OCI-LY3 (cell line): ENCODE data around the gene INF2.

Source experiments
- EZH2phosphoT487 ChIP-seq: fragments of 200-600 bp; shearing (Covaris generic); IDR thresholded peaks from 2 replicates; pipeline ENCODE4 v1.6.1; 2018; ENCODE audit warnings: antibody characterized with exemption, mixed run types, low read depth
- TF ChIP-seq, protein P1 (sequence below): fragments of 200-600, 300-600 bp; sonication (generic); IDR thresholded peaks from 2 replicates; pipeline ENCODE4 v1.5.1; 2014; ENCODE audit warnings: antibody characterized with exemption, low read length, low read depth

DNA sequence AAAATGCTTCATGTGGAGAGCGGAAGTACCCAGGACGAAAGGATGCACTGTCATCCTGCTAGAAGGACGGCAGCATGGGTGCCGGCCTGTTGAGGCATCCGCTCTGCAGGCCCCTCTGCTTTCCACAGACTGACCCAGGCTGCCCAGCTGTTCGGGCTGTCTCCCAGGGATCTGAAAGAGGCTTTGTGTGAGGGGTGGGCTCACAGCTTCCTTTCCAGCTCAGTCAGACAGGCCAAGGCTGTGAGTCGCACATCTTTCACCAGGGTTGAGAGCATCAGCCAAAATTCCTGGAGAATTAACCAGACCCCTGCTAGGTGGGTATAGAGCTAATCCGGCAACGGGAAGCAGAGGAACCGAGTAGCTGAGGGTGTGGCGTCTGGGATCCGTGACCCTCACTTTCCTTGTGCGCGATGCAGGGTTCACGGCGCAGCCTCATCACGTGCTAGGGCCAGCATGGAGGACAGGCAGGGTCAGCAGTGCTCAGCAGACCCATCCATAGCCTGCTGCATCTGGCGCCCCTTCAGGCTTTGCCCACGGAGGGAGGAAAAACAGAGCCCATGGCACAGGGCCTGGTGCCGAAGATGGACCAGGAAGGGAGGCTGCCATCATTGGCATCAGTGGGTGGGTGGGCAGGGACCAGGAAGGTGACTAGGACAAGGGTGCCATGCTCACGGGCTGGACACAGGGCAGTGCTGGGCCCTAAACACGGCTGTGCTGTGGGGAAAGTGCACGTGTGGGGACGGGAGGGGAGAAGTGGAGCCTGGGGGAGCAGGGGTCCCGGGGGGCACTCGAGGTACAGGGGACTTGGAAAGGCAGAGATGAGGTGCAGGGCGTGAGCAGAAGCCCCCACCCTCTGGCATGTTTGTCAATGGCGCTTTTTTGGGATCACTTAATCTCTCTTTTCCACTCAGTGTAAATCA is 54.3 kb downstream of the INF2 start:
- TF ChIP-seq, protein P1, sequence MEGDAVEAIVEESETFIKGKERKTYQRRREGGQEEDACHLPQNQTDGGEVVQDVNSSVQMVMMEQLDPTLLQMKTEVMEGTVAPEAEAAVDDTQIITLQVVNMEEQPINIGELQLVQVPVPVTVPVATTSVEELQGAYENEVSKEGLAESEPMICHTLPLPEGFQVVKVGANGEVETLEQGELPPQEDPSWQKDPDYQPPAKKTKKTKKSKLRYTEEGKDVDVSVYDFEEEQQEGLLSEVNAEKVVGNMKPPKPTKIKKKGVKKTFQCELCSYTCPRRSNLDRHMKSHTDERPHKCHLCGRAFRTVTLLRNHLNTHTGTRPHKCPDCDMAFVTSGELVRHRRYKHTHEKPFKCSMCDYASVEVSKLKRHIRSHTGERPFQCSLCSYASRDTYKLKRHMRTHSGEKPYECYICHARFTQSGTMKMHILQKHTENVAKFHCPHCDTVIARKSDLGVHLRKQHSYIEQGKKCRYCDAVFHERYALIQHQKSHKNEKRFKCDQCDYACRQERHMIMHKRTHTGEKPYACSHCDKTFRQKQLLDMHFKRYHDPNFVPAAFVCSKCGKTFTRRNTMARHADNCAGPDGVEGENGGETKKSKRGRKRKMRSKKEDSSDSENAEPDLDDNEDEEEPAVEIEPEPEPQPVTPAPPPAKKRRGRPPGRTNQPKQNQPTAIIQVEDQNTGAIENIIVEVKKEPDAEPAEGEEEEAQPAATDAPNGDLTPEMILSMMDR, result no peak
- no peak for TF ChIP-seq EZH2phosphoT487
